Measurements from ENCODE around the gene SNAP47. TPM values are rescaled to one million over a fixed set of nuclear protein-coding genes. Genes with fewer than 3 reads are reported as not detected.

The SNAP47 gene
- total and polyA plus RNA-seq, 9 of the 15 experiments (the other 6 are each of a cell fraction or from before 2014, with no cell fraction given): 2.5 to 41.3 (median 32.6) TPM

- TF ChIP-seq, protein P1, sequence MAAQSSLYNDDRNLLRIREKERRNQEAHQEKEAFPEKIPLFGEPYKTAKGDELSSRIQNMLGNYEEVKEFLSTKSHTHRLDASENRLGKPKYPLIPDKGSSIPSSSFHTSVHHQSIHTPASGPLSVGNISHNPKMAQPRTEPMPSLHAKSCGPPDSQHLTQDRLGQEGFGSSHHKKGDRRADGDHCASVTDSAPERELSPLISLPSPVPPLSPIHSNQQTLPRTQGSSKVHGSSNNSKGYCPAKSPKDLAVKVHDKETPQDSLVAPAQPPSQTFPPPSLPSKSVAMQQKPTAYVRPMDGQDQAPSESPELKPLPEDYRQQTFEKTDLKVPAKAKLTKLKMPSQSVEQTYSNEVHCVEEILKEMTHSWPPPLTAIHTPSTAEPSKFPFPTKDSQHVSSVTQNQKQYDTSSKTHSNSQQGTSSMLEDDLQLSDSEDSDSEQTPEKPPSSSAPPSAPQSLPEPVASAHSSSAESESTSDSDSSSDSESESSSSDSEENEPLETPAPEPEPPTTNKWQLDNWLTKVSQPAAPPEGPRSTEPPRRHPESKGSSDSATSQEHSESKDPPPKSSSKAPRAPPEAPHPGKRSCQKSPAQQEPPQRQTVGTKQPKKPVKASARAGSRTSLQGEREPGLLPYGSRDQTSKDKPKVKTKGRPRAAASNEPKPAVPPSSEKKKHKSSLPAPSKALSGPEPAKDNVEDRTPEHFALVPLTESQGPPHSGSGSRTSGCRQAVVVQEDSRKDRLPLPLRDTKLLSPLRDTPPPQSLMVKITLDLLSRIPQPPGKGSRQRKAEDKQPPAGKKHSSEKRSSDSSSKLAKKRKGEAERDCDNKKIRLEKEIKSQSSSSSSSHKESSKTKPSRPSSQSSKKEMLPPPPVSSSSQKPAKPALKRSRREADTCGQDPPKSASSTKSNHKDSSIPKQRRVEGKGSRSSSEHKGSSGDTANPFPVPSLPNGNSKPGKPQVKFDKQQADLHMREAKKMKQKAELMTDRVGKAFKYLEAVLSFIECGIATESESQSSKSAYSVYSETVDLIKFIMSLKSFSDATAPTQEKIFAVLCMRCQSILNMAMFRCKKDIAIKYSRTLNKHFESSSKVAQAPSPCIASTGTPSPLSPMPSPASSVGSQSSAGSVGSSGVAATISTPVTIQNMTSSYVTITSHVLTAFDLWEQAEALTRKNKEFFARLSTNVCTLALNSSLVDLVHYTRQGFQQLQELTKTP (IDR thresholded peaks at IDR 0.05; ENCODE audit: low read depth in 1 of 2, partially characterized antibody in 2 of 2): peak; percentile 68 to 85
- TF ChIP-seq RFX1 (IDR thresholded peaks at IDR 0.05) (no peak), KLF13 (tag; IDR thresholded peaks at IDR 0.05; ENCODE audit: borderline replicate concordance, low read depth) (no peak), ZFX (CRISPR knock-in tag; IDR thresholded peaks at IDR 0.05) (no peak), ZNF217 (CRISPR knock-in tag; IDR thresholded peaks at IDR 0.05) (no peak), CBX1 (IDR thresholded peaks at IDR 0.05; ENCODE audit: low read depth) (no peak), ZNF639 (CRISPR knock-in tag; conservative IDR thresholded peaks at IDR 0.05 in 1 of 2, IDR thresholded peaks at IDR 0.05 in 1 of 2) (no peak), SLC30A9 (CRISPR knock-in tag; IDR thresholded peaks at IDR 0.05) (no peak), TAL1 (IDR thresholded peaks at IDR 0.05) (peak; percentile 29; the same call in 1 of the 2 replicates), ARHGAP35 (IDR thresholded peaks at IDR 0.05; ENCODE audit: partially characterized antibody) (no peak), NFE2L1 (tag; IDR thresholded peaks at IDR 0.05; ENCODE audit: borderline replicate concordance, low read depth) (no peak), HDAC2 (IDR thresholded peaks at IDR 0.05) (0 out of 2 replicates have a peak, but pooled peaks have one; percentile 39), MEF2D (tag; conservative IDR thresholded peaks at IDR 0.05; ENCODE audit: low read depth) (0 out of 2 replicates have a peak, but pooled peaks have one; percentile 52), TAF1 (IDR thresholded peaks at IDR 0.05; ENCODE audit: control insufficient read depth, extremely low read depth, insufficient read depth, low read length, severe bottlenecking) (no peak), NFATC3 (IDR thresholded peaks at IDR 0.05) (no peak), TFAP4 (CRISPR knock-in tag; IDR thresholded peaks at IDR 0.05; ENCODE audit: borderline replicate concordance) (peak; percentile 59; the same call in 1 of the 2 replicates), POLR3A (IDR thresholded peaks at IDR 0.05; ENCODE audit: borderline replicate concordance, extremely low read depth, insufficient read depth, insufficient read length) (no peak), HNRNPK (IDR thresholded peaks at IDR 0.05; ENCODE audit: low read depth, low read length, poor library complexity, severe bottlenecking) (no peak), RBFOX2 (IDR thresholded peaks at IDR 0.05; ENCODE audit: low read depth, low read length) (no peak), BRCA1 (IDR thresholded peaks at IDR 0.05) (no peak), BRCA1 (CRISPR knock-in tag; IDR thresholded peaks at IDR 0.05) (no peak), SRF (CRISPR knock-in tag; IDR thresholded peaks at IDR 0.05) (peak in 1 of 2 experiments; percentile 32; a peak in 1 of 4 replicates)
These were observed 13.4 kb downstream of the SNAP47 start (continued) for GRCh38 chr1:227748496-227749182.
